ENCODE measurements around the gene ZMIZ1.

GRCh38 chr10:79203833-79204232 is 135.1 kb downstream of the ZMIZ1 start:
- TF ChIP-seq CTCF (conservative IDR thresholded peaks at IDR 0.05; ENCODE audit: low read length) (no peak), EZH2phosphoT487 (IDR thresholded peaks at IDR 0.05; ENCODE audit: borderline replicate concordance) (no peak)

Data from Loucy (cell line).